Inflammatory macrophage treated with lipopolysaccharide for 4 hours (primary cell): Measurements from ENCODE around the gene PMM2.
"Not testable (repeated sequence)": the region's sequence is repeated elsewhere in the genome, so short reads cannot be mapped to it uniquely, and the experiment has no call there.

ENCODE experiments used
- DNase-seq: peaks from one replicate; pipeline ENCODE4 v3.0.0-alpha.2; 2020

Gene PMM2

GRCh38 chr16:8785408-8785807 lies 12.2 kb upstream of the PMM2 start:
- DNase-seq, result no peak

DNA sequence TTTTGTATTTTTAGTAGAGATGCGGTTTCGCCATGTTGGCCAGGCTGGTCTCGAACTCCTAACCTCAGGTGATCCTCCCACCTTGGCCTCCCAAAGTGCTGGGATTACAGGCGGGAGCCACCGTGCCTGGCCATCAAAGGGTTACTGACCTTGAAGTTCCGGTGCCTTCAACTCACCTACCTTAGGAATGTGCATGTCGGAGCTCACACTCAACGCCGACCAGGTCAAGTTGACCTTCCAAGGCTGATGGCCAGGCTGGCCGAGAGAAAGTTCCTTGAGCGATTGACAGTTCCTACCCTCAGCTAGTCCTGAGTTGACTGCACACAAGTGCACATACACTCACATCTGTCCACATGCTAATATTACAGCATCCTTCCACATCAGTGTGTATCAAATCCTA lies 11.3 kb upstream of the PMM2 start:
- not testable (repeated sequence) for DNase-seq

DNA sequence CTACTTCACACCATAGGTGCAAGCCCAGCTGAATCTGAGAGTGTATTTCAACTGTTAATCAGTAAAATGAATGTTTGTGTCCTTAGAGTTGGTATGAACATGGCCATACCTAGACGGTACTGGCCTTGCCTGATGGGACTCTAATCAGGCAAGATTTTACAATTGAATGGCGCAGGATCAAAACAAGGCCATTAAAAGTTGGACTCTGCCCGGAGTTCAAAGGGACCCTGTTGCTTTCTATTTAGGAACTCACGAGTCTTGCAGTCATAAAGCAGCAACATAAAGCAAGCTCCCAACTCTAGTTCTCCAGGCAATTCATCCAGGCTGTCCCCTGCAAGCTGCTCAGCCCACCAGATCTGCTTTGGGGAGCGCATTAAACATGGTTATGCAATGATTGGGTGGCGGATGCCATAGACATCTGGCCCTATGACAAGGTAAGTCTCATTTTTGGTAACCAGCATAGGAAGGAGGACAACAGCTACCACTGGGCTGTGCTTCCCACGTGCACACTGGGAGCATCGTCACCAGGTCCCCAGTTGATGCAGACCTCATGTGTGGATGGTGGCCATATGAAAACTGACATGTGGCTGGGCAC lies 9.0 kb upstream of the PMM2 start:
- no peak for DNase-seq

DNA sequence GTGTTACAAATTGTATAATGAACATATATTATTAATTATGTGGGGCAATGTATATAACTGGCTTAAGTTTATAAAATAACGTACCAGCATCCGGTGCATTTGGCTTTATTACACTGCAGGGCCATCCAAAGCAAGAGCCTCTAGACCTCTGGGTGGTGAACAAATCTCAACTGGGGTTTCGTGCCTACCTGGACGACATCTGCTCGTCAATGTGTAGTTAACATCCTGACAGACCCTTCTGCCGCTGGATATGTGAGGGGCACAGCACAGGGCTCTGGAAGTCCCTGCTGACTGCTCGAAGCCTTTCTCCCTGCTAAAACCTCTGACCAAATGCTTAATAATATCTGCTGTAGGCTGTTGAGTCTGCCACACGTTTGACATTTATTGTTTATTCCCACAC lies 2.5 kb upstream of the PMM2 start:
- no peak for DNase-seq

GRCh38 chr16:8795818-8796217 lies 1.8 kb upstream of the PMM2 start:
- DNase-seq, result no peak

DNA sequence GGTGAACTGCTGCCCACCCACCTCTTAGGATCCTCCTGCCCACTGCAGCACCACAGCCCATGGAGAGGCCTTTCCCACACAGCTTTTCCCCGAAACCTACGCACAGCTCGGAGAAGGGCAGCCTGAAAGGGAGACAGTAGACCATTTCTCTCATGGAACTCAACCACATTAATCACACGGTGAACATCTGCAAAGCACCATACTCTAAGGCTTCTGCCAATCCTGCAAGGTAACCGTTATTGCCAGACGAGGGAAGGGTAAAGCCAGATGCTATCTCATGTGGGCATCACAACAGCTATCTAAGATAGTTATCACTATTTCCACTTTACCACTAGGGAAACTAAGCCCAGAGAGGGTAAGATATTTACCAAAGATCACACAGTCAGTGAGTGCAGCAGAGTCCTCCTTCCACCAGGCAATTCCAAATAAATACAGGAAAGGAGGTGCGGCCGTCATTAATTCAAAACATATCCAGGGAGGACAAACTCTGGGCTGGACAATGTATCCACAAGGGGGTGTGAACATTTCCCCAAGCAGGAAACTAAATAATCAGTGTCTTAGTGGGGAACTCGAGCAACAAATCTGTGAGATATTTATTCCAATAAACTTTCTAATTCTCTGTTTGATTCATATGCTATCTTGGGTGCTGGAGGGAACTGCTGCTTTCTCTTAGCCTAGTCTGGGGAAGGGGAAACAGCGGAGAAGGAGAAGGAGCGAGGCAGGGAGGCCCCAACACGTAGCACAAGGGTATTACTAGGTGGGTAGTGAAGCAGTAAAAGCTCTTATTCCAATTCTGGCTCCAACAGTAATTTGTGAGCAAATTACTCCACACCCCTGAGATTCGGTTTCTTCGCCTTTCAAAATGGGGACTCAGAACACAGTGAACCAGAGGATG lies 923 bp upstream of the PMM2 start:
- no peak for DNase-seq

GRCh38 chr16:8798174-8798527 lies 512 bp downstream of the PMM2 start:
- DNase-seq, result no peak

GRCh38 chr16:8798535-8799157 lies 1.0 kb downstream of the PMM2 start:
- no peak for DNase-seq

DNA sequence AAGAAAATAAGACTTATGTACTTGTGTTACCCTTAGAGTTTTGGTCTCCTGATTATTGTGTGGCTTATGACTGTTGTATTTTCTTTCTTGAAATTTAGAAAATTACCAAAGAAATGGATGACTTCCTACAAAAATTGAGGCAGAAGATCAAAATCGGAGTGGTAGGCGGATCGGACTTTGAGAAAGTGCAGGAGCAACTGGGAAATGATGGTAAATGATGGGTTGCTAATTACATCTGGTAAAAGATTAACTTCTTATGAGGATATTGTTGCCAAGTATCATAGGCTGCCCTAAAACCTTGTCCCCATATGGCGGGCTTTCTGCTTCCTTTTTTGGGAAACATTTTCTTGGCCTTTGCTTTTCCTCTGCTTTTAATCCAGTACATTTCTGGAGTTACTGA lies 4.1 kb downstream of the PMM2 start:
- no peak for DNase-seq

GRCh38 chr16:8803733-8804132 lies 6.1 kb downstream of the PMM2 start:
- DNase-seq, result not testable (repeated sequence)

DNA sequence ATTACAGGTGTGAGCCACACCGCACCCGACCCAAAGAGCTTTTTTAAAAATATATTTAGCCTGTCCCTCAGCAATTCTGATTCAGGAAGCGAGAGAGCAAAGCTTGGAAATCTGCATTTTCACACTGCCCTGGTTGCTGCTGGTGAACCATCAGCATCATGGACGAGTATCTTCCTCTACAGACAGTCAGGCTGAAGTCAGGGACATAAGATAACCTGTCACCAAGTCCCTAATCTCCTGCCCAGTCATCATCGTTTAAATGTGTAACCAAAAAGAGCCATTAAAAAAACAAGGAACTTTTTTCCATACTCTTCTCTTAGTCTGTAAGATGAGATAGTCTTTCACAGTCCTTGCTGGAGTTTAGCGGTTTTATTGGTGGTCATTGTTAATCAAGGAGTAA lies 6.7 kb downstream of the PMM2 start:
- DNase-seq, result no peak

- DNase-seq, result no peak
Measured at GRCh38 chr16:8806272-8806983, 8.8 kb downstream of the PMM2 start.

- DNase-seq, result no peak
Measured at GRCh38 chr16:8807189-8807588, 9.6 kb downstream of the PMM2 start.

DNA sequence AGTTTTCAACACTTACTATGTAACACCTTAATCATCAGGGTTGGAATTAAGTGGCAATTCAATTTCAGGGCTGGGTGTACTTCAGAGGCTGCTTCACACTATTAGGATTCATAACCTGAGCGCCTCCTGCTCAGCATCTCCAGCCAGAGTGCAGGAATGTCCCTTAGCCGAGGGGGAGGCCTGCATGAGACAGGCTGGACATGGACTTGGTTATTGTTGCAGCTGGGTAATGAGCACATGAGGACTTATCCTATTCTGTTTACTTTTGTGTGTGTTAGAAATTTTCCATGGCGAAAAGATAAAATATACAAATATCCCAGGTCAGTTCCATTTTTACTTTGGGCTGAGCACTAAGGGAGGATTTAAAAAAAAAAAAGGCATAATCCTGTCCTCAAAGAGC lies 10.4 kb downstream of the PMM2 start:
- DNase-seq, result no peak

DNA sequence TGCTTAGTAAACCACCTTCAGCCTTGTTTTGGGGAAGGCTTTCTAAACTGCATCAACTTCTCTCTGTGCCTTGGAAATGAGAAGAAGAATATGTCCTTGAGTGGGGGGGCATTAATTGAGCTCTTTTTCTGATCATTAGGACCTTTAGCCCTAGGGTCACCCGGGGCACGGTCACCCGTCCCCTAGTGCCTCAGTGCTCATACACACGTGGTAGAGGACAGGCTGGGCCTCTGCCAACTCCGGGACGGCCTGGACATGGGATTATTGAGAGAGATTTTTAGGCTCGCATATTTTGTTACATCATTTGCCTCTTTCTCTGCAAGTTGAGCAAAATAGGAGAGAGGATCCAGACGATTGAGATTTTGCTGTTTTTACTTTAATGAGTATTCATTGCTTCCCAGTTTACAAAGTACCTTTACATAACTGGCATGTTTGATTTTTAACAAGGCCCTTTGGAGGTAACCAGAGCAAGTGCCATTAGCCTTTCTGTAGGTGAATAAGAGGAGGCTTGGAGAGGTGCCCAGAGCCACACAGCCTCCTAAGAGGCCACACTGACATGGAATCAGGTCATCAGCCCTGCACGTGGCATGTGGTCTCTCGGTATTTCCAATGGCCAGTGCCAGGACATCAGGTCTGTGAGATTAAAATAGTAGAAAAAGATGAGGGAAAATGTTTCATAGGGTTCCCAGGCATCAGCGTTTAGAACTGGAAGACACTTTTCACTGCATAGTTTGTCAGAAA lies 11.1 kb downstream of the PMM2 start:
- DNase-seq, result no peak

DNA sequence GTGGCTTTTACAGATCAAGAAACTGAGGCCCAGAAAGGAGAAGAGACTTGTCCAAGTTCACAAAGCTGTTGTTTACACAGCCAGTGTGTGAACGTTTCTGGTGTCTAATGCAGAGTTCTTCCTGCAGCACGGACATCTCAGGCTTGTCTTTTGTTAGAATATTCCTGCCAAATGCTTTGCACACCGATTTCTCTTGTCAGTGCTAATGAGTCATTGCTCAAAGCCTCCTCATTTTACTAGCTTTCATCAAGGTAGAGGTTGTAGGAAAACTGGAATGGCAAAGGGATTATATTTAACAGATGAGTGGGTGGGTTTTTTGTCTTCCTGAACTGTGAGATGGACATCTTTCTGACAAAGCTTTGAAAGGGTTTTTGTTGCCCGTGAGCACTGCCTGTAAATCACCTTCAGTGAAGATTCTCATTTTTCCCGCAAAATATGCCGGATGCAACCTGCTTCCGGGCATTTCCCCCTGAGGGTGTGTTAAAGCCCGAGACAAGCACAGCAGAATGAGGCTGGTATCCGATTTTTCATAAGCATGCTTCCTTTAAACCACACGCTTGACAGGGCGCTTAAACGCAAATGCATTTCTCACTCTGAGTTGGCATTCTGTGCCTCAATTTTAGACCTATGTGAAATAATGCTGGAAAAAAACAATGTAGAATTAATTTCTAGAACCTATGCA lies 14.7 kb downstream of the PMM2 start:
- no peak for DNase-seq

DNA sequence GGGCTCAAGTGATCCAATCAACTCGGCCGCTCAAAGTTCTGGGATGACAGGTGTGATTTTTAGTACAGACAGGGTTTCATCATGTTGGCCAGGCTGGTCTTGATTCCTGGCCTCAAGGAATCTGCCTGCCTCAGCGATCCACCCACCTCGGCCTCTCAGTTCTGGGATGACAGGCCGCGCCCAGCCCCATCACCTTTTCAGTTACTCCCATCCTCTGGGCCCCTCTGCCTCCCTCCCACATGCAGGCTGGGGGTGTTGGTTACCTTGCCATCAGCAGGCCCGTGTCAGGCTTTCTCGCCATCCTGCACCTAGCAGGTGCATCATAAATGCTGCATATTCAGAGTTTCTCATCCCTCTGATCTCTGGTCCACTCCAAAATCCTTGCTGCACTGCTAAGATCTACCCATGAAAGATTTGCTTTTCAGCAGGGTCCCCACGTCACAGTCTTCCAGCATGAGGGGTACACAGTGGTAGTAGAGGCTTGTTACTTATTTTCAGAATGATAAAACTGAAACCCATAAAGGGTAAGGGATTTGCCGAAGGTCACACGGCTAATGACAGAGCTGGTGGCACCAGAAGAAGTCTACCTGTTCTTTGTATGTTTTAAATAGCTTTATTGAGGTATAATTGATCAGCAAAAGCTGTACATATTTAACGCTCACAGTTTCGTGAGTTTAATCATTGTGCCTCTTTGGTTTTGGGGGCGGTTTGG lies 16.6 kb downstream of the PMM2 start:
- DNase-seq, result no peak

DNA sequence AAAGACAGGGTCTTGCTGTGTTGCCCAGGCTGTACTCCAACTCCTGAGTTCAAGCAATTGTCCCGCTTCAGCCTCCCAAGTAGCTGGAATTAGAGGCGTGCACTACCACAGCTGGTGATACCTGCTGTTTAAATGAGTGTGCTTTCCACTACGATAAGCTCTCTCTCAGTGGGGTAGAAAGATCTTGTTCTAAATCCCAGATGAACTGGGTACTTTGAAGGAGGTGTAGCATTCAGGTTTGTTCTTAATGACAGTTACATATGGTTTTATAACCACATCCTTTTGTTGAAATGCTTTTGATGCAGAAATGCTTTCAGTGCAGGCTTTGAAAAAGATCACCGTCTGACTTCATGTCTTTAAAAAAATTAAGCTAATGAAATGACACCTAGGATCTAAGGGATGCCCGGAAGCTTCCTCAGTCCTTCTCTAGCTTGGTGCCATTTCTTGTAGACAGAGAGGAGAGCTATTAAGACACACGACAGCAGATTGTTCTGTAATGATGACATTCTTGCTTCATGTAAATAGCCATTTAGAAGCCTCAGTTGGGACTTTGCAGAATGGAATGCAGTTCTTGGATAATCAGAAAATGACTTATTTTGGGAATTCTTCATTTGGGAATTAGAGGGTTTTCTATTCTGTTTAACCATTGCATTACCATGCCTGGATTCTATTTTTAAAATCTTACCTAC lies 19.5 kb downstream of the PMM2 start:
- DNase-seq, result no peak

GRCh38 chr16:8818504-8819270 lies 21.0 kb downstream of the PMM2 start:
- DNase-seq, result no peak

DNA sequence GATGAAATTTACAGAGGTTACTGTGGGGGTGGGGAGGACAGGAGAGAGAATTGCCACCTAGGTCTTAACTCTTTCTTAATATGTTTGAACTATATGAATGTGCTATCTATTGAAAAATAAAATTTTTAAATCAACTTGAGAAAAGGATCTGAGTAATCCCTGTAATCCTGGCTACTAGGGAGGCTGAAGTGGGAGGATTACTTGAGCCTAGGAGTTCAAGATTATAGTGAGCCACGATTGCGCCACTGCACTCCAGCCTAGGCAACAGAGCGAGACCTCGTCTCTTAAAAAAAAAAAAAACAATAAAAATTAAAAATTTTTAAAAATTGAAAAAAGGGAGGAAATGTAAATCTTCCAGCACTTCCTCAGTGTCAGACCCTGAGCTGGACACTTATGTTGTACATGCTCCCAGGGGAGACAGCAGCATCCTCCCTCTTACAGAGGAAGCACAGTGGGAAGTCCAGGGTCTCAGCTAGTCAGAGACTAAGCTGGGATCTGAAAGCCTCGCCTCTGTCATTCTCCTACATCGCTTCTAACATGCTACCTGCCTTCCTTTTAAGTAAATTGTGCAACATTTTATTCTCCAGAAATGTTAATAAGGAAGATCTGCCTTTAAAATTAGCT lies 21.9 kb downstream of the PMM2 start:
- no peak for DNase-seq
